K562 (cell line): ENCODE measurements around the gene CBFA2T3.

ENCODE experiments used
- CREB3L1 ChIP-seq: fragments of 450-650 bp; IDR thresholded peaks from 2 replicates; pipeline ENCODE4 v1.6.1; 2014; ENCODE audit warnings: low read depth, mild to moderate bottlenecking, moderate library complexity, borderline replicate concordance
- CSDE1 ChIP-seq, 2 experiments: fragments of 450-650 bp; IDR thresholded peaks; 2 replicates each; pipeline ENCODE4 v1.6.1; 2016; ENCODE audit warnings: mild to moderate bottlenecking in 1 of 2
- CTCF ChIP-seq, 3 experiments: IDR thresholded peaks in 2 of 3; conservative IDR thresholded peaks in 1 of 3; 2 replicates each; pipeline ENCODE4 v1.5.1; 2011 to 2012; ENCODE audit warnings: low read length in 3 of 3, mild to moderate bottlenecking in 3 of 3, control low read depth in 2 of 3, improper control_type of control experiment in 1 of 3, inconsistent platforms in 1 of 3, low read depth in 1 of 3, mixed read lengths in 1 of 3, moderate library complexity in 1 of 3; ENCODE audit not compliant: insufficient read depth in 2 of 3
- ETV6 ChIP-seq, 3 experiments: fragments of 150-350 bp in 1 of 3; sonication (generic) in 1 of 3; formaldehyde crosslinking in 1 of 3; IDR thresholded peaks; 2 replicates each; pipeline versions ENCODE4 v1.6.1 to v1.8.0; 2014 to 2022; ENCODE audit warnings: borderline replicate concordance in 2 of 3, low read depth in 2 of 3, antibody characterized with exemption in 1 of 3, low read length in 1 of 3, mild to moderate bottlenecking in 1 of 3, missing genetic modification reagents in 1 of 3
- NRF1 ChIP-seq, 2 experiments: fragments of 450-650 bp; IDR thresholded peaks in 1 of 2; conservative IDR thresholded peaks in 1 of 2; 2 replicates each; pipeline ENCODE4 v1.6.1; 2014; ENCODE audit warnings: mild to moderate bottlenecking in 2 of 2
- POLR2A ChIP-seq: fragments of 450-650 bp; conservative IDR thresholded peaks from 2 replicates; pipeline ENCODE4 v1.6.1; 2016
- POLR3G ChIP-seq: IDR thresholded peaks from 2 replicates; pipeline ENCODE4 v1.6.1; 2011; ENCODE audit not compliant: insufficient read length, insufficient replicate concordance; ENCODE audit errors: extremely low read depth
- SMC3 ChIP-seq: conservative IDR thresholded peaks from 2 replicates; pipeline ENCODE4 v1.6.1; 2011; ENCODE audit warnings: low read depth, low read length, improper control_type of control experiment; ENCODE audit not compliant: insufficient read depth
- ZNF449 ChIP-seq: fragments of 250-450 bp; sonication (Bioruptor Pico); IDR thresholded peaks from 2 replicates; pipeline ENCODE4 v1.8.0; 2022; ENCODE audit warnings: moderate library complexity, mild to moderate bottlenecking, inconsistent platforms

- TF ChIP-seq POLR2A (no peak), ZNF449 (CRISPR knock-in tag) (no peak), ETV6 (IDR thresholded peaks at IDR 0.05; ENCODE audit: borderline replicate concordance in 1 of 2, low read depth in 2 of 2, low read length in 1 of 2) (no peak), ETV6 (CRISPR knock-in tag; IDR thresholded peaks at IDR 0.05; ENCODE audit: borderline replicate concordance) (no peak), NRF1 (conservative IDR thresholded peaks at IDR 0.05 in 1 of 2, IDR thresholded peaks at IDR 0.05 in 1 of 2) (no peak), SMC3 (no peak), POLR3G (no peak), CTCF (IDR thresholded peaks at IDR 0.05 in 2 of 3, conservative IDR thresholded peaks at IDR 0.05 in 1 of 3; ENCODE audit: insufficient read depth in 2 of 3, low read depth in 1 of 3, low read length in 3 of 3) (no peak), CREB3L1 (no peak), CSDE1 (IDR thresholded peaks at IDR 0.05) (no peak)
Measured at GRCh38 chr16:88965411-88965810, 11.6 kb downstream of the CBFA2T3 start.
